Endodermal cell (in vitro differentiated cells): ENCODE results near the gene ID3. TPM values are rescaled to one million over a fixed set of nuclear protein-coding genes. Genes with fewer than 3 reads are reported as not detected.
A peak's percentile ranks its signal among the peaks of the same experiment; 100 is the strongest.

Source experiments
- DNase-seq: peaks from one replicate; pipeline ENCODE4 v3.0.0-alpha.2; 2017
- H3K27ac ChIP-seq: 2 replicates; pipeline ENCODE4 v1.5.1; 2013; ENCODE audit warnings: mild to moderate bottlenecking, low read depth, low read length, moderate library complexity
- H3K27me3 ChIP-seq: 2 replicates; pipeline ENCODE4 v1.6.1; 2013; ENCODE audit warnings: mild to moderate bottlenecking, low read length, moderate library complexity; ENCODE audit not compliant: insufficient read depth, control insufficient read depth, poor library complexity, severe bottlenecking
- H3K36me3 ChIP-seq: 2 replicates; pipeline ENCODE4 v1.7.0; 2013; ENCODE audit warnings: mild to moderate bottlenecking, low read length, moderate library complexity; ENCODE audit not compliant: control insufficient read depth, insufficient read depth
- H3K4me1 ChIP-seq: one replicate; pipeline ENCODE4 v1.7.0; 2013; ENCODE audit warnings: low read length; ENCODE audit not compliant: control insufficient read depth, insufficient read depth
- H3K4me3 ChIP-seq: 2 replicates; pipeline ENCODE4 v1.5.1; 2013; ENCODE audit warnings: mild to moderate bottlenecking, low read length, moderate library complexity
- H3K9ac ChIP-seq: 2 replicates; pipeline ENCODE4 v1.6.1; 2013; ENCODE audit warnings: mild to moderate bottlenecking, low read length, moderate library complexity; ENCODE audit not compliant: poor library complexity, severe bottlenecking; ENCODE audit errors: extremely low read depth
- H3K9me3 ChIP-seq: 2 replicates; pipeline ENCODE4 v1.6.1; 2013; ENCODE audit warnings: mild to moderate bottlenecking, low read length, moderate library complexity; ENCODE audit not compliant: control insufficient read depth
- H3K27ac Mint-ChIP-seq: 2 replicates; pipeline ENCODE4 v1.8.0; 2020; ENCODE audit warnings: mixed read lengths
- H3K27me3 Mint-ChIP-seq: 2 replicates; pipeline ENCODE4 v1.8.0; 2021; ENCODE audit warnings: mild to moderate bottlenecking, mixed read lengths; ENCODE audit not compliant: insufficient read depth
- H3K36me3 Mint-ChIP-seq: 2 replicates; pipeline ENCODE4 v1.8.0; 2020; ENCODE audit warnings: low read depth, mixed read lengths
- H3K4me1 Mint-ChIP-seq: 2 replicates; pipeline ENCODE4 v1.8.0; 2020; ENCODE audit warnings: mixed read lengths
- H3K4me3 Mint-ChIP-seq: 2 replicates; pipeline ENCODE4 v1.8.0; 2020; ENCODE audit warnings: mild to moderate bottlenecking, moderate library complexity, mixed read lengths
- H3K9me3 Mint-ChIP-seq: 2 replicates; pipeline ENCODE4 v1.8.0; 2020; ENCODE audit warnings: mild to moderate bottlenecking, mixed read lengths
- WGBS, 2 experiments: methylation state at CpG; one replicate each; pipeline versions ENCODE4 v1.1.5 to v1.1.7; 2013; ENCODE audit warnings: missing lambda C conversion rate in 2 of 2, mixed read lengths in 1 of 2; ENCODE audit not compliant: insufficient coverage in 1 of 2, insufficient read length in 1 of 2; 5-methylcytosine and 5-hydroxymethylcytosine counted together
- total RNA-seq, 2 donors: library from RNA; stranded (reverse); fragmentation: NEBNext Ultra II Directional in 1 of 2; extraction: Animal tissue kit (Norgen Biotek cat#: 25700) in 1 of 2; gene quantifications; 2 replicates in 1 of 2; 3 replicates in 1 of 2; pipeline ENCODE4 v1.2.1, GENCODE V29; 2021
- TF ChIP-seq, protein P1 (sequence below): fragments of 200-600 bp; sonication (generic); conservative IDR thresholded peaks from 2 replicates; pipeline ENCODE4 v1.5.0; 2021; ENCODE audit warnings: antibody characterized with exemption, mild to moderate bottlenecking

Gene ID3
- total RNA-seq, 2 donors from 2014 or later, result 281 to 338 TPM

DNA sequence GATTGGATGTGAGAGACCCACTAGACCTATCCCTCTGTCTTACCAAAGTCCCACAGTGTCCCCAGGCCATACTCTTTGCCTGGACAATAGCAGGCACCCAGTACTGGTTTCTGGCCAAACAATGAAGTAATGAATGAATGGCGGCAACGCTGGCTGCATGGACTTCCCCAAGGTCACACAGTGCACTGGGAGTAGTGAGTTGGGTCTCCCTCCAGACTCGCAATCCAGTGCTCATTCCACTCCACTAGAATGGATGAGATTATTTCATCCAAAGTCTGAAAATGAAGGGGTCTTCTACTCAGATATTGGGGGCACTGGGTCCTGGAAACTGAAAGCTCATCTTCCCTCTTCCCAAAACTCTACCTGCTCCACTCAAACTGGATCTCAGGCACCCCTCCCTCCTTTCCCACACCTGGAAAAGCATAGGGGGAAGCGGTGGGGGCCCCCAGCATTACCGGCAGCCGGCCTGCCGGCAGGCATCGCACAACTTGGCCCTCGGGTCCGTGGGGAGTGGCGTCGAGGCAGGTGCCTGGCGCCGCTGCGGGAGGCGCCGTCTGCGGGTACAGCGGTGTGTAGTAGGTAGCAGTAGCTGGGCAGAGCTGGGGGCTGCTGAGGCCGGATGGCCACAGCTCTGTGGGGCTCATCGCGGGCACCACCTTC, 29.1 kb downstream of the ID3 start:
- H3K36me3 Mint-ChIP-seq, result no peaks in the 10 kb centered on the region
- peaks cover 46% of the 10 kb centered on the region for H3K27me3 Mint-ChIP-seq
- 23 to 64% methylated on average over 2 to 22 of the region's 22 CpGs for WGBS, 2 experiments
- H3K9me3 Mint-ChIP-seq, result no peaks in the 10 kb centered on the region
- TF ChIP-seq, protein P1, sequence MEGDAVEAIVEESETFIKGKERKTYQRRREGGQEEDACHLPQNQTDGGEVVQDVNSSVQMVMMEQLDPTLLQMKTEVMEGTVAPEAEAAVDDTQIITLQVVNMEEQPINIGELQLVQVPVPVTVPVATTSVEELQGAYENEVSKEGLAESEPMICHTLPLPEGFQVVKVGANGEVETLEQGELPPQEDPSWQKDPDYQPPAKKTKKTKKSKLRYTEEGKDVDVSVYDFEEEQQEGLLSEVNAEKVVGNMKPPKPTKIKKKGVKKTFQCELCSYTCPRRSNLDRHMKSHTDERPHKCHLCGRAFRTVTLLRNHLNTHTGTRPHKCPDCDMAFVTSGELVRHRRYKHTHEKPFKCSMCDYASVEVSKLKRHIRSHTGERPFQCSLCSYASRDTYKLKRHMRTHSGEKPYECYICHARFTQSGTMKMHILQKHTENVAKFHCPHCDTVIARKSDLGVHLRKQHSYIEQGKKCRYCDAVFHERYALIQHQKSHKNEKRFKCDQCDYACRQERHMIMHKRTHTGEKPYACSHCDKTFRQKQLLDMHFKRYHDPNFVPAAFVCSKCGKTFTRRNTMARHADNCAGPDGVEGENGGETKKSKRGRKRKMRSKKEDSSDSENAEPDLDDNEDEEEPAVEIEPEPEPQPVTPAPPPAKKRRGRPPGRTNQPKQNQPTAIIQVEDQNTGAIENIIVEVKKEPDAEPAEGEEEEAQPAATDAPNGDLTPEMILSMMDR, result no peak
- Histone ChIP-seq H3K27ac (no peak overlapping the region), H3K9me3 (no peaks in the 10 kb centered on the region), H3K4me1 (peaks cover 6% of the 10 kb centered on the region), H3K27me3 (peaks cover 15% of the 10 kb centered on the region), H3K36me3 (no peaks in the 10 kb centered on the region), H3K9ac (peak overlapping the region; percentile 66), H3K4me3 (peak overlapping the region; percentile 79)
- DNase-seq, result no peak
- no peak overlapping the region for H3K27ac Mint-ChIP-seq
- peaks cover 5% of the 10 kb centered on the region for H3K4me1 Mint-ChIP-seq
- H3K4me3 Mint-ChIP-seq, result peak overlapping the region; percentile 63

DNA sequence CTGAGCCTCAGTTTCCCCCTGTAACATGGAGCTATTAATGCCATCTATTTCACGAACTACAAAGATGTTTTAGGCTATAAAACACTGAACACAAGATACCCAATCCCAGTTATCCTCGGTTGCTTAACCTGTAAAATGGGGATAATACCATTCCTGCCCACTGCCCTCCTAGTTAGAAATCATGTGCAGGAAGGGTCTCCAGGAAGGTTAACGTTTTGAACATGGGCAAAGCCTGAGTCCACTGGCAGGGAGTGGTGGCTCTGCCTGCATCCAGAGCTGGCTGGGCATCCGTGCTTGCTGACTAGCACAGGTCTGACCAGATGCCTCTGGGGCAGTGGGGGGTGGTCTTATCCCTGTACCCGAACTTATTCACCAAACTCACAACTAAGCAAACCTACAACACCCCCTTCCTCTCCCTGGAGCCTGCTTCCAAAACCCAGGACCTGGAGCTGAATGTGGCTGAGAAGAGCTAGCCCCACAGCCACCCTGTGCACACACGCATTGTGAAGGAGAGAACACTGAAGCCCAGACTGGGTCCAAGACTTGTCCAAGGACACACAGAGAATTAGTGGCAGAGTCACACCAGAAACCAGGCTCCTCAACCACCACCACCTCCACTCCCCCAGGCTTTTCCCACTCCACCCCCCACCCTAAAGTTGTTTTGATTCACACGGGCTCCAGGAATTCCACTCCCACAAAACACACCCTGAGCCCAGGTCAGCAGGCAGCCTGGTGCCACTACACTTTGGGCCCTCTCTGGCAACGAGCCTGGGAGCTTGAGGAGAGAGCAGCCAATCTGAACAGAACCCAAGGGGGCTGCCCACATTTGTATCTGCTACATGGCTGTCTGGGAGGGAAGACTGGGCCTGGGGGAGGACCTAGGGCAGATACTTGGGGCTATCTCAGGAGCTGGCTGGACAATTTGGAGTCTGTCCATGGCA, 29.9 kb downstream of the ID3 start:
- H3K4me3 ChIP-seq, result peak overlapping the region; percentile 79
- TF ChIP-seq, protein P1, result no peak
- 81 to 86% methylated on average over 6 to 8 of the region's 8 CpGs for WGBS, 2 experiments
- Mint-ChIP-seq H3K9me3 (no peaks in the 10 kb centered on the region), H3K4me1 (peaks cover 5% of the 10 kb centered on the region), H3K4me3 (peak overlapping the region; percentile 63), H3K27ac (no peak overlapping the region), H3K27me3 (peaks cover 46% of the 10 kb centered on the region), H3K36me3 (no peaks in the 10 kb centered on the region)
- H3K9me3 ChIP-seq, result no peaks in the 10 kb centered on the region
- H3K9ac ChIP-seq, result no peak overlapping the region
- peaks cover 15% of the 10 kb centered on the region for H3K27me3 ChIP-seq
- no peak overlapping the region for H3K27ac ChIP-seq
- H3K4me1 ChIP-seq, result peaks cover 6% of the 10 kb centered on the region
- DNase-seq, result no peak
- no peaks in the 10 kb centered on the region for H3K36me3 ChIP-seq

DNA sequence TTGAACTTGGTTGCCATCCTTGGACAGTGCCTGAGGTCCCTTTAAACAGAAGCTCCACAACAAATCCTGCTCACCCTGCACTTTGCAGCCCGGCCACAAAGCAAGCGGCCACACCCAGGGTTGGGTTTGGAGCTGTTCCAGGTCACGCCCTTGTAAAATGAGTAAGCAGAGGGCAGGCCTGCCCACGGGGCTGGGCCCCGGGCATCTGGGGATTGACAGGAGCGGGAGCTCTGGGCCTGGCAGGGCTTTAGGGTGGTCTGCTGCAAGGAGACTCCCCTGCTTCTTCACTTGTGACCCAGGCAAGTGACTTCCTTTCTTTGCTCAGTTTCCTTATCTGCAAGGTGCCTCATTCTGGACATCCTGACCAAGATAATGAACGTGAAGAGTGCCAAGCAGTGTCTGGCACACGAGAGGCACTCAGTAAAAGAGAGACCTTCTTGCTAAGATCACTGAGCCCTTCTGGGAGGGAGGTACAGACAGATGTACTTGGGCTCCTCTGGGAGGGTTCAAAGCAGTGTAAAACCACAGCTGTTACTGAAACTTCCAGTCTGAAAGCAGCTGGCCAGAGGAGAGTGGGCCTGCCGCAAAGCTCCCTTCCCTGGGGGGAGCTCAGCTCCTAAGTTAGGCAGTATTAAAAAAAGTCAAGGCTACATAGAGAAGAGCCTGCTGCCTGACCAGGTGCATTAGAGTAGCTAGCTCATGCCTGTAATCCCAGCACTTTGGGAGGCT, 30.9 kb downstream of the ID3 start:
- Mint-ChIP-seq H3K27ac (no peak overlapping the region), H3K4me1 (peaks cover 5% of the 10 kb centered on the region), H3K9me3 (no peaks in the 10 kb centered on the region), H3K36me3 (no peaks in the 10 kb centered on the region), H3K4me3 (no peak overlapping the region), H3K27me3 (peaks cover 40% of the 10 kb centered on the region)
- H3K36me3 ChIP-seq, result no peaks in the 10 kb centered on the region
- no peak for DNase-seq
- TF ChIP-seq, protein P1, result no peak
- H3K27me3 ChIP-seq, result peaks cover 15% of the 10 kb centered on the region
- no peaks in the 10 kb centered on the region for H3K9me3 ChIP-seq
- H3K9ac ChIP-seq, result no peak overlapping the region
- WGBS, 2 experiments, result 72 to 83% methylated on average over 6 to 9 of the region's 9 CpGs
- peaks cover 6% of the 10 kb centered on the region for H3K4me1 ChIP-seq
- H3K27ac ChIP-seq, result no peak overlapping the region
- no peak overlapping the region for H3K4me3 ChIP-seq
